Measurements from ENCODE around the gene STRN4.

The STRN4 gene

DNA sequence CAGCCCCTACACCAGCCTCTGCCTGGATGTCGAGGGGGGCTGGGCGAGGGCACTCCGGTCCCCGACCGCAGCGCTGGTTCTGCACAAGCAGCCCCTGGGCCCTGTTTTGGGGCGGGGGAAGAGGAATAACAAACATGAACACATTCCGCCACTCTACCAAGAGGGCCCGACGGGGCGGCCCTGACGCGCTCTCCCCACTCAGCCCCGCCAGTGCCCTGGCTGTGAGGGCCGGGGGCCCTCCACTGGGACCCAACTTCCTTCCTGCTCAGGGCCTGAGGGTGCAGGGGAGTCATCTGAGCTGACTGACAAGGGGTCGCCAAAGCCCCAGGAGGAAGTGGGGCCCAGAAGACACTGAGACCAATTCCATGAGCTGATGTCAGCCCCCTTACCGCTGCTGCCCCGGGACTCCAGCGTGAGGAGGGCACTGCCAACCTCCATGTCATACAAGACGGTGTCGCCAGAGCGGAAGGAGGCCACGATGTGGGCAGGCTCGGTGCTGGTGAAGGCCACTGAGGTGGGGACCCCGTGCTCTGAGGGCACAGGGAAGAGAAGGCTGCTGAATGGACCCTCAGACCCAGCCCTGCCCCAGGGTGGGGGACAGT, 23.7 kb downstream of the STRN4 start:
- no peak overlapping the region for H3K4me2 ChIP-seq (ENCODE audit: low read length, poor library complexity, severe bottlenecking)
- peaks cover 40% of the 10 kb centered on the region for H3K4me1 ChIP-seq (ENCODE audit: control insufficient read depth, insufficient read depth, low read depth, low read length)
- H3K9ac ChIP-seq (ENCODE audit: low read length): no peak overlapping the region
- H2AK5ac ChIP-seq (ENCODE audit: low read length, severe bottlenecking): no peak overlapping the region
- H4K91ac ChIP-seq (ENCODE audit: low read length): no peak overlapping the region
- no peak overlapping the region for H3K18ac ChIP-seq (ENCODE audit: low read depth in 1 of 2, low read length in 2 of 2)
- H4K8ac ChIP-seq (ENCODE audit: low read length): no peak overlapping the region
- no peak overlapping the region for H3K4me3 ChIP-seq (ENCODE audit: insufficient read depth in 1 of 2, low read depth in 1 of 2, low read length in 2 of 2)
- H2AFZ ChIP-seq (ENCODE audit: low read depth, low read length): no peak overlapping the region
- peaks cover 74 to 97% of the 10 kb centered on the region in 2 experiments for H3K36me3 ChIP-seq (ENCODE audit: control insufficient read depth in 1 of 2, insufficient read depth in 2 of 2, low read depth in 1 of 2, low read length in 2 of 2)
- H3K9me3 ChIP-seq (ENCODE audit: control insufficient read depth, low read length): no peaks in the 10 kb centered on the region
- no peak for DNase-seq
- no peak overlapping the region for H3K14ac ChIP-seq (ENCODE audit: low read length in 2 of 2)
- no peak overlapping the region for H3K23ac ChIP-seq (ENCODE audit: low read length in 2 of 2)
- WGBS: 95% methylated on average over 24 of the region's 25 CpGs
- no peak overlapping the region for H3K27ac ChIP-seq (ENCODE audit: low read length, poor library complexity, severe bottlenecking)
- no peak overlapping the region for H2BK120ac ChIP-seq (ENCODE audit: low read depth, low read length)
- no peaks in the 10 kb centered on the region for H3K27me3 ChIP-seq (ENCODE audit: control insufficient read depth in 1 of 2, insufficient read depth in 1 of 2, low read length in 2 of 2)
- no peak overlapping the region for H3K4ac ChIP-seq (ENCODE audit: low read depth in 1 of 2, low read length in 2 of 2)
- H2BK15ac ChIP-seq (ENCODE audit: low read depth, poor library complexity, severe bottlenecking): no peak overlapping the region
- no peak overlapping the region for H2BK12ac ChIP-seq (ENCODE audit: low read length in 2 of 2)
- peaks cover 54% of the 10 kb centered on the region for H3K79me1 ChIP-seq (replicated peaks; ENCODE audit: low read length, poor library complexity, severe bottlenecking)
- H2BK5ac ChIP-seq (ENCODE audit: low read depth, low read length, poor library complexity, severe bottlenecking): no peak overlapping the region

DNA sequence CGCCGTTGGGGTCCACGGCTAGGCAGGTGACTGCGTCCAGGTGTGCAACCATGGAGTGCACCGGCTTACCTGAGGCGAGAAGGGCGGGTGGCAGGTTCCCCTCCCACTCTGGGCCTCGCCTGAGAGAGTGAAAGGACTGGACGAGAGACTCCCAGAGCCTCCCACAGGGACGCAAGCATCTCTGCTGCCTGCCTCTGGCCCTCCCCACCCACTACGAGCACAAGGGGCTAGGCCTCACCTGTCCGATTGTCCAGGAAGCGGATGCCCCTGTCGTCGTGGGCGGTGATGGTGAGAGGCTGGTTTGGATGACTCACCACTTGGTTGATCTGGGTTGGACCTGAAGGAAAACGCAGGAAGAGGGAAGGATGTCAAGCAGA, 24.3 kb downstream of the STRN4 start:
- no peak overlapping the region for H4K8ac ChIP-seq (ENCODE audit: low read length)
- no peak overlapping the region for H3K4me3 ChIP-seq (ENCODE audit: insufficient read depth in 1 of 2, low read depth in 1 of 2, low read length in 2 of 2)
- H3K9me3 ChIP-seq (ENCODE audit: control insufficient read depth, low read length): no peaks in the 10 kb centered on the region
- peaks cover 39% of the 10 kb centered on the region for H3K4me1 ChIP-seq (ENCODE audit: control insufficient read depth, insufficient read depth, low read depth, low read length)
- H3K4ac ChIP-seq (ENCODE audit: low read depth in 1 of 2, low read length in 2 of 2): no peak overlapping the region
- H3K27me3 ChIP-seq (ENCODE audit: control insufficient read depth in 1 of 2, insufficient read depth in 1 of 2, low read length in 2 of 2): no peaks in the 10 kb centered on the region
- no peak overlapping the region for H3K4me2 ChIP-seq (ENCODE audit: low read length, poor library complexity, severe bottlenecking)
- no peak overlapping the region for H3K9ac ChIP-seq (ENCODE audit: low read length)
- no peak overlapping the region for H3K27ac ChIP-seq (ENCODE audit: low read length, poor library complexity, severe bottlenecking)
- no peak overlapping the region for H2BK15ac ChIP-seq (ENCODE audit: low read depth, poor library complexity, severe bottlenecking)
- H4K91ac ChIP-seq (ENCODE audit: low read length): no peak overlapping the region
- no peak overlapping the region for H2BK12ac ChIP-seq (ENCODE audit: low read length in 2 of 2)
- WGBS: 93% methylated on average over 17 of the region's 17 CpGs
- H2AK5ac ChIP-seq (ENCODE audit: low read length, severe bottlenecking): no peak overlapping the region
- H3K18ac ChIP-seq (ENCODE audit: low read depth in 1 of 2, low read length in 2 of 2): no peak overlapping the region
- no peak for DNase-seq
- H2BK5ac ChIP-seq (ENCODE audit: low read depth, low read length, poor library complexity, severe bottlenecking): no peak overlapping the region
- H3K23ac ChIP-seq (ENCODE audit: low read length in 2 of 2): no peak overlapping the region
- H3K14ac ChIP-seq (ENCODE audit: low read length in 2 of 2): no peak overlapping the region
- peaks cover 49% of the 10 kb centered on the region for H3K79me1 ChIP-seq (replicated peaks; ENCODE audit: low read length, poor library complexity, severe bottlenecking)
- no peak overlapping the region for H2BK120ac ChIP-seq (ENCODE audit: low read depth, low read length)
- H2AFZ ChIP-seq (ENCODE audit: low read depth, low read length): no peak overlapping the region
- H3K36me3 ChIP-seq (ENCODE audit: control insufficient read depth in 1 of 2, insufficient read depth in 2 of 2, low read depth in 1 of 2, low read length in 2 of 2): peaks cover 68 to 92% of the 10 kb centered on the region in 2 experiments

GRCh38 chr19:46721269-46722003, 24.8 kb downstream of the STRN4 start:
- no peak overlapping the region for H3K4me3 ChIP-seq (ENCODE audit: insufficient read depth in 1 of 2, low read depth in 1 of 2, low read length in 2 of 2)

GRCh38 chr19:46720503-46721239, 25.6 kb downstream of the STRN4 start:
- peaks cover 45% of the 10 kb centered on the region for H3K79me1 ChIP-seq (replicated peaks; ENCODE audit: low read length, poor library complexity, severe bottlenecking)
- no peak overlapping the region for H3K18ac ChIP-seq (ENCODE audit: low read depth in 1 of 2, low read length in 2 of 2)
- no peak overlapping the region for H2AK5ac ChIP-seq (ENCODE audit: low read length, severe bottlenecking)
- peak overlapping the region; percentile 6 for H4K91ac ChIP-seq (ENCODE audit: low read length)
- H3K23ac ChIP-seq (ENCODE audit: low read length in 2 of 2): no peak overlapping the region
- H2BK15ac ChIP-seq (ENCODE audit: low read depth, poor library complexity, severe bottlenecking): no peak overlapping the region
- H3K27ac ChIP-seq (ENCODE audit: low read length, poor library complexity, severe bottlenecking): no peak overlapping the region
- H3K9ac ChIP-seq (ENCODE audit: low read length): no peak overlapping the region
- H3K27me3 ChIP-seq (ENCODE audit: control insufficient read depth in 1 of 2, insufficient read depth in 1 of 2, low read length in 2 of 2): no peaks in the 10 kb centered on the region
- H2BK5ac ChIP-seq (ENCODE audit: low read depth, low read length, poor library complexity, severe bottlenecking): no peak overlapping the region
- H3K4ac ChIP-seq (ENCODE audit: low read depth in 1 of 2, low read length in 2 of 2): no peak overlapping the region
- no peak overlapping the region for H4K8ac ChIP-seq (ENCODE audit: low read length)
- no peak overlapping the region for H2BK12ac ChIP-seq (ENCODE audit: low read length in 2 of 2)
- no peak for DNase-seq
- H3K9me3 ChIP-seq (ENCODE audit: control insufficient read depth, low read length): no peaks in the 10 kb centered on the region
- no peak overlapping the region for H2AFZ ChIP-seq (ENCODE audit: low read depth, low read length)
- H2BK120ac ChIP-seq (ENCODE audit: low read depth, low read length): no peak overlapping the region
- peaks cover 31% of the 10 kb centered on the region for H3K4me1 ChIP-seq (ENCODE audit: control insufficient read depth, insufficient read depth, low read depth, low read length)
- no peak overlapping the region for H3K4me3 ChIP-seq (ENCODE audit: insufficient read depth in 1 of 2, low read depth in 1 of 2, low read length in 2 of 2)
- H3K4me2 ChIP-seq (ENCODE audit: low read length, poor library complexity, severe bottlenecking): no peak overlapping the region
- peaks cover 56 to 79% of the 10 kb centered on the region in 2 experiments for H3K36me3 ChIP-seq (ENCODE audit: control insufficient read depth in 1 of 2, insufficient read depth in 2 of 2, low read depth in 1 of 2, low read length in 2 of 2)
- 96% methylated on average over 22 of the region's 22 CpGs for WGBS
- H3K14ac ChIP-seq (ENCODE audit: low read length in 2 of 2): no peak overlapping the region

More at GRCh38 chr19:46721269-46722003, 24.8 kb downstream of the STRN4 start:
- peaks cover 63 to 87% of the 10 kb centered on the region in 2 experiments for H3K36me3 ChIP-seq (ENCODE audit: control insufficient read depth in 1 of 2, insufficient read depth in 2 of 2, low read depth in 1 of 2, low read length in 2 of 2)
- no peak overlapping the region for H3K4me2 ChIP-seq (ENCODE audit: low read length, poor library complexity, severe bottlenecking)
- H3K9me3 ChIP-seq (ENCODE audit: control insufficient read depth, low read length): no peaks in the 10 kb centered on the region
- 87% methylated on average over 16 of the region's 16 CpGs for WGBS
- H2AK5ac ChIP-seq (ENCODE audit: low read length, severe bottlenecking): no peak overlapping the region
- H3K23ac ChIP-seq (ENCODE audit: low read length in 2 of 2): no peak overlapping the region
- peak overlapping the region in 1 of 2 experiments; percentile 30 for H3K14ac ChIP-seq (ENCODE audit: low read length in 2 of 2)
- peaks cover 33% of the 10 kb centered on the region for H3K4me1 ChIP-seq (ENCODE audit: control insufficient read depth, insufficient read depth, low read depth, low read length)
- H3K9ac ChIP-seq (ENCODE audit: low read length): no peak overlapping the region
- no peak overlapping the region for H3K27ac ChIP-seq (ENCODE audit: low read length, poor library complexity, severe bottlenecking)
- DNase-seq: no peak
- H2BK12ac ChIP-seq (ENCODE audit: low read length in 2 of 2): peak overlapping the region in 1 of 2 experiments; percentile 57
- H4K8ac ChIP-seq (ENCODE audit: low read length): no peak overlapping the region
- no peak overlapping the region for H3K4ac ChIP-seq (ENCODE audit: low read depth in 1 of 2, low read length in 2 of 2)
- H3K18ac ChIP-seq (ENCODE audit: low read depth in 1 of 2, low read length in 2 of 2): no peak overlapping the region
- no peak overlapping the region for H2BK120ac ChIP-seq (ENCODE audit: low read depth, low read length)
- no peak overlapping the region for H2BK15ac ChIP-seq (ENCODE audit: low read depth, poor library complexity, severe bottlenecking)
- peaks cover 46% of the 10 kb centered on the region for H3K79me1 ChIP-seq (replicated peaks; ENCODE audit: low read length, poor library complexity, severe bottlenecking)
- no peak overlapping the region for H2BK5ac ChIP-seq (ENCODE audit: low read depth, low read length, poor library complexity, severe bottlenecking)
- H4K91ac ChIP-seq (ENCODE audit: low read length): no peak overlapping the region
- no peaks in the 10 kb centered on the region for H3K27me3 ChIP-seq (ENCODE audit: control insufficient read depth in 1 of 2, insufficient read depth in 1 of 2, low read length in 2 of 2)
- H2AFZ ChIP-seq (ENCODE audit: low read depth, low read length): no peak overlapping the region
